Erythroblast (primary cell): ENCODE data around the gene CDRT15L2.
"Not testable (repeated sequence)": the region's sequence is repeated elsewhere in the genome, so short reads cannot be mapped to it uniquely, and the experiment has no call there.

Source experiments
- GATA1 ChIP-seq: IDR thresholded peaks from 2 replicates; pipeline ENCODE4 v1.6.1; 2011; ENCODE audit warnings: low read depth, mild to moderate bottlenecking, control low read depth, low read length, moderate library complexity
- POLR2A ChIP-seq: IDR thresholded peaks from 2 replicates; pipeline ENCODE4 v1.6.1; 2011; ENCODE audit warnings: mild to moderate bottlenecking, low read length

GRCh38 chr17:20558096-20558495, 21.4 kb upstream of the CDRT15L2 start:
- TF ChIP-seq POLR2A, GATA1: not testable (repeated sequence)
